ENCODE measurements around the gene RHBDL1.
A peak's percentile ranks its signal among the peaks of the same experiment; 100 is the strongest.

RHBDL1 gene

GRCh38 chr16:721765-722540, 46.5 kb downstream of the RHBDL1 start:
- DNase-seq: peak in 1 of 6 experiments; percentile 44

GRCh38 chr16:722835-723633, 47.6 kb downstream of the RHBDL1 start:
- DNase-seq: no peak

GRCh38 chr16:723695-724094, 48.2 kb downstream of the RHBDL1 start:
- no peak for DNase-seq

GRCh38 chr16:724188-725040, 48.9 kb downstream of the RHBDL1 start:
- no peak for DNase-seq

- DNase-seq: no peak
These were observed 49.5 kb downstream of the RHBDL1 start for GRCh38 chr16:725041-725376.

- DNase-seq: no peak
These were observed 50.2 kb downstream of the RHBDL1 start for GRCh38 chr16:725463-726187.

GRCh38 chr16:726188-726437, 50.6 kb downstream of the RHBDL1 start:
- no peak for DNase-seq

GRCh38 chr16:726438-727290, 51.2 kb downstream of the RHBDL1 start, which contains the start of the genes CCDC78 and HAGHL:
CCDC78 (minus strand) TSS chr16:726443; CDS start chr16:726367, 76 bp downstream.
HAGHL (plus strand) TSS chr16:727106; CDS start chr16:727510, 404 bp downstream.
- peak in 5 of 6 experiments; percentile 33 to 57 (median 53) for DNase-seq

GRCh38 chr16:727291-727977, 52.0 kb downstream of the RHBDL1 start:
- peak in 1 of 6 experiments; percentile 38 for DNase-seq

All from stimulated activated naive CD4-positive, alpha-beta T cell (primary cell).